Glomerular visceral epithelial cell (primary cell): ENCODE data around the gene AP2A1.

Experiments used
- DNase-seq: peaks from one replicate; pipeline ENCODE4 v3.0.0-alpha.2; 2016; ENCODE audit errors: extremely low spot score

Gene AP2A1

DNA sequence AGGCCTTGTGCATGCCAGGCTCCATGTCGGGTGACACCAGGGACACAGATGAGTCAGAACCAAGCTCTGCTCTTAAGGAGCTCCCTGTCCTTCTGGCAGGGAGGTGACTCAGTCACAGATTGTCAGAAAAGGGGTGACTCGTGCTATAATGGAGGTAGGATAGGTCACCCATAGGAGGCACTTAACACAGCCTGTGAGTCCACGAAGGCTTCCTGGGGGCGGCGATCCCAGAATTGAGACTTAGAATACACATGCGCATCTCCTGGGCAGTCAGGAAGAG, 26.7 kb downstream of the AP2A1 start:
- peak; percentile 34 for DNase-seq

DNA sequence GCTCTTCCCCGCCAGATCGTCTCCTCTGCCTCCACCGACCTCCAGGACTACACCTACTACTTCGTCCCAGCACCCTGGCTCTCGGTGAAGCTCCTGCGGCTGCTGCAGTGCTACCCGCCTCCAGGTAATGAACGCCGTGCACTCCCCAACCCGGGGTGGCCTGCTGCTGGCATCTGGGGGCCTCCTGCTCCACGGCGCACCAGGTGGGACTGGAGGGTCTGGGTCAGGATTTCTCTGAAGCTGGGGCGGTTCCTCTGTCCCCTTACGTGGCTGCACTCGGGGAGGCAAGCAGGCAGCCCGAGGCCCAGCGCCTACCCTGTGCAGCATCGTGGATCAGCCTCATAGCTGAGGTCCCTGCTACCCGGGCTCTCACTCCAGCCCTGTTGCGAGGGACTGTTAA, 28.8 kb downstream of the AP2A1 start:
- DNase-seq, result no peak

DNA sequence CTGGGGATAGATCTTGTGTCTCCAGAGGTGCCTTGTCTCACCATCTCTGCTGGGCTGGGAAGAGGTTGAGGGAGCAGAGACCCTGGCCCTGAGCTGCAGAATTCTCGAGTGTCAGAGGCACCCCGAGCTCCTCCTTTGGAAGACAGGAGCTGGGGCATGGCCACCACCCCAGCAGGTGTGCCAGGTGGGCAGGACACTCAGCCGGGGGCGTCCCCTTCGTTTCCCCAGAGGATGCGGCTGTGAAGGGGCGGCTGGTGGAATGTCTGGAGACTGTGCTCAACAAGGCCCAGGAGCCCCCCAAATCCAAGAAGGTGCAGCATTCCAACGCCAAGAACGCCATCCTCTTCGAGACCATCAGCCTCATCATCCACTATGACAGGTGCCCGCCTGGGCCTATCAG, 31.8 kb downstream of the AP2A1 start:
- no peak for DNase-seq

DNA sequence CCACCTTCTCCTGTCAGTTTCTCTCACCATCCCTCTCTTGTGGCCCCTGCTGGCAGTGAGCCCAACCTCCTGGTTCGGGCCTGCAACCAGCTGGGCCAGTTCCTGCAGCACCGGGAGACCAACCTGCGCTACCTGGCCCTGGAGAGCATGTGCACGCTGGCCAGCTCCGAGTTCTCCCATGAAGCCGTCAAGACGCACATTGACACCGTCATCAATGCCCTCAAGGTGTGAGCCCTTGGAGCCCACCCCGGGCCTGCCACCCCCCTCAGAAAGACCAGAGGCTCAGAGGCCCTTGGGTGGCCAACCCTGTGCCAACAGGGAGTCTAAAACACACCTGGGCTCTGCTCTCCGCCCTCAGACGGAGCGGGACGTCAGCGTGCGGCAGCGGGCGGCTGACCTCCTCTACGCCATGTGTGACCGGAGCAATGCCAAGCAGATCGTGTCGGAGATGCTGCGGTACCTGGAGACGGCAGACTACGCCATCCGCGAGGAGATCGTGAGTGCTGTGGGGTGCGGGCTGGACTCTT, 32.5 kb downstream of the AP2A1 start:
- no peak for DNase-seq

DNA sequence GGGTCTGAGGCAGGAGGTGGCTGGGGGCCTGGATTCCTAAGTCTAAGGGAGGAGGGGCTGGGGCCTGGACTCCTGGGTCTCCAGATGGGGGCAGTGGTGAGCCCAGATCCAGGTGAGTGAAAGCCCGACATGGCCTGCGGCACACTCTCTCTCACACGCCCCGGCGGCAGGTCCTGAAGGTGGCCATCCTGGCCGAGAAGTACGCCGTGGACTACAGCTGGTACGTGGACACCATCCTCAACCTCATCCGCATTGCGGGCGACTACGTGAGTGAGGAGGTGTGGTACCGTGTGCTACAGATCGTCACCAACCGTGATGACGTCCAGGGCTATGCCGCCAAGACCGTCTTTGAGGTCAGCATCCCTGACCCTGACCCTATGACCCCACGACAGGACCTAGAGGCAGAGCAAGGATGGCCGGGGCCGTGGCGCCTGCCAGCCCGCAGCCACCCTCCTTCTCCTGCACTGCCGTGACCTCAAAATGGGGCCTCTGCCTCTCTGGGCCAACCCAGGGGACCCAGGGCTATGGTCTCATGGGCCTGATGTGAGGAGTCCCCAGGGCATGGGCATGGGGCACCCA, 33.1 kb downstream of the AP2A1 start:
- no peak for DNase-seq

DNA sequence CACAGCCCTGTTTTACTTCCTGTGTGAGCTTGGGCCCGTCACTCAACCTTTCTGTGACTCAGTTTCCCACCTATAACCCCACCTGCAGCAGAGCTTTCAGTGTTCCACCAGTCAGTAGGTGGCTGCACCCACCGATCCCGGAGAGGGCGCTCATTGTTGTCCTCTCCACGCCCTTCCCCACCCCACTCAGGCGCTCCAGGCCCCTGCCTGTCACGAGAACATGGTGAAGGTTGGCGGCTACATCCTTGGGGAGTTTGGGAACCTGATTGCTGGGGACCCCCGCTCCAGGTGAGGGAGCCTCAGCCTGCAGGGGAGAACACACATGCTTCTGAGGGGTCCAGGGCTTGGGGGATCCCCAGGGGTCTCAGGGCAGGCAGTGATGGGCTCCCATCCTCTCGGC, 34.0 kb downstream of the AP2A1 start:
- DNase-seq, result no peak

DNA sequence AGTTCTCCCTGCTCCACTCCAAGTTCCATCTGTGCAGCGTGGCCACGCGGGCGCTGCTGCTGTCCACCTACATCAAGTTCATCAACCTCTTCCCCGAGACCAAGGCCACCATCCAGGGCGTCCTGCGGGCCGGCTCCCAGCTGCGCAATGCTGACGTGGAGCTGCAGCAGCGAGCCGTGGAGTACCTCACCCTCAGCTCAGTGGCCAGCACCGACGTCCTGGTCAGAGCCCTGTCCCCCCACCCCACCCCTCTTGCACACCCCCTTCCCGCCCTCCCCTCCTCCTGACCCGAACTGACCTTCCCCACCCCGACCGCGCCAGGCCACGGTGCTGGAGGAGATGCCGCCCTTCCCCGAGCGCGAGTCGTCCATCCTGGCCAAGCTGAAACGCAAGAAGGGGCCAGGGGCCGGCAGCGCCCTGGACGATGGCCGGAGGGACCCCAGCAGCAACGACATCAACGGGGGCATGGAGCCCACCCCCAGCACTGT, 34.6 kb downstream of the AP2A1 start:
- DNase-seq, result no peak

DNA sequence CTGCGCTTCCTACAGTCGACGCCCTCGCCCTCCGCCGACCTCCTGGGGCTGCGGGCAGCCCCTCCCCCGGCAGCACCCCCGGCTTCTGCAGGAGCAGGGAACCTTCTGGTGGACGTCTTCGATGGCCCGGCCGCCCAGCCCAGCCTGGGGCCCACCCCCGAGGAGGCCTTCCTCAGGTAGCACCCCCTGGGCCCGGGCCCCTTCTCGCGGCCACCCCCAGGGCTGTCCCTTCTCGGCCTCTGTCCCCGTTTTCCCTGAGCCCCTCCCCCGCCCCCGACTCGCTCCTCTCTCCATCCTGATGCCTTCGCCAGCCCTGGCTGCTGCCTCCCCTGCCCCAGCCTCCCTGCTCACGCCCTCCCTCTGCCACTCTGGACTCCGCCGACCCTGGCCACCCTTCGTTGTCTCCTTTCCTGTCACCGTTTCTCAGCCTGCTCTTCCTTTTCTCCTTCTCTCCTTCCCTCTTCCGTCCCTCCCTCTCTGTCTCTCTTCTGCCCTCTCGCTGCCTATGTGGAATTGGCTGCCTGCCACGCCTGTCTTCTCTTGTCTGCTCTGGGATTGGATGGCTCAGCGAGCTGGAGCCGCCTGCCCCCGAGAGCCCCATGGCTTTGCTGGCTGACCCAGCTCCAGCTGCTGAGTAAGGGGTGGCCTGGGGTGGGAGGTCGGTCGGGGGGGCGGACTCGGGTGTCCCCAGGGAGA, 35.3 kb downstream of the AP2A1 start:
- peak; percentile 67 for DNase-seq

DNA sequence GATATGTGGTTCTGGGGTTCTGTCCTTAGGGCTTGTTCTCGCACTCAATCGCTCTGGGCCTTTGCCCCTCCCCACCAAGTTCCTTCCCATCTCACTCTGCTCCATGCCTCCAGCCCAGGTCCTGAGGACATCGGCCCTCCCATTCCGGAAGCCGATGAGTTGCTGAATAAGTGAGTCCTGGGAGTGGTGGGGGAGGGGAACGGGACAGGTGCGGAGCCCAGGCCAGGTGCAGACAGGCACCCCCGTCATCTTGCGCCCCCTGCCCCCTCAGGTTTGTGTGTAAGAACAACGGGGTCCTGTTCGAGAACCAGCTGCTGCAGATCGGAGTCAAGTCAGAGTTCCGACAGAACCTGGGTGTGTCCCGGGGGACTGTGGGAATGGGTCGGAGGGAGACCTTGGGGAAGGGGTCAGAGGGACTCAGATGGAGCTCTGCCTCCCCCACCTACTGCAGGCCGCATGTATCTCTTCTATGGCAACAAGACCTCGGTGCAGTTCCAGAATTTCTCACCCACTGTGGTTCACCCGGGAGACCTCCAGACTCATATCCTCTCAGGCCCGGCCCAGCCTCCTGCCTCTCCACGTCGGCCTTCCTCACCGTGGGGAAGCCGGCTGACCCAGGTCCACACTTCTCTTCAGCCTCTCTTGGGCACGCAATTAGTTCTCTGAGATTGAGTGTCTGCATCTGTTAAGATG, 36.2 kb downstream of the AP2A1 start:
- no peak for DNase-seq

DNA sequence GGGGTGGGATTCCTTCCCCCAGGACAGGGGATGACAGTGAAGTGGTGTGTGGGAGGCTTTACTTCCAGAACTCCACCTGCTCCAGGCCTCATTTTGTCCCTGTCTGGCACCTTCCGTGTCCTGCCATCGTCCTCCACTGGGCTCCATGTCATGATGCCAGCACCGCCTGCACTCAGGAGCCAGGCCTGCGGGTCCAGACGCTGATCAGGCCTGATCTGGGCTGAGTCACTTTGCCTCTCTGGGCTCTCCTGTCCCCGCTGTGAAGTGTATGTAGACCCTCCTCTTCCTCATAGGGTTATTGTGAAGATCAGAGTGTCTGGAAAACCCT, 36.7 kb downstream of the AP2A1 start:
- DNase-seq, result no peak

DNA sequence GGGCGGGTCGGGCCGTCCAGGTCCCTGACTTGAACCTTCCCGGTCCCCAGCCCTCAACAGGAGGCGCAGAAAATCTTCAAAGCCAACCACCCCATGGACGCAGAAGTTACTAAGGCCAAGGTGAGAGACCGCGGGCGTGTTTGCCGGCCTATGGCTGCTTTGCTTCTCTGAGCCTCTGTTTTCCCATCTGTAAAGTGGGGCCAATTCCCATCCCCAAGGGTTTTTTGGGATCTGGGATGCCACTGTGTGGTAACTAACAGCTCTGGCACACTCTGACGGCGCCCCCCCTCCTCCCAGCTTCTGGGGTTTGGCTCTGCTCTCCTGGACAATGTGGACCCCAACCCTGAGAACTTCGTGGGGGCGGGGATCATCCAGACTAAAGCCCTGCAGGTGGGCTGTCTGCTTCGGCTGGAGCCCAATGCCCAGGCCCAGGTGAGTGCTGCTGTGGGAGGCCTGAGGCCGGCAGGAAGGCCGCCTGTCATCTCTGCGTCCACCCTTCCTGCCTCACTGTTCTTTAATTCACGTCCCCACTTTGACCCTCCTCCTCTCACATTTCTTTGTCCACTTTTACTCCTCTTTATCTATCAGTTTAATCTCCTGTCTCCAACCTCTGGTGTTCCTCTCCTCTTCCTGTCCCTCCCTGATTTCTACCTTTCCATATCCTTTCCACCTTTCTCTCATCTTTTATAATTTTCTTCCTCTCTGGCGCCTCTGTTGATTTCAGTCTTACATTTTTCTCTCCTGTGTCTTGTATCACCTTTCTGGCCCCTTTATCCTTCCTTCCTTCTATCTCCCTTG, 39.2 kb downstream of the AP2A1 start:
- no peak for DNase-seq

DNA sequence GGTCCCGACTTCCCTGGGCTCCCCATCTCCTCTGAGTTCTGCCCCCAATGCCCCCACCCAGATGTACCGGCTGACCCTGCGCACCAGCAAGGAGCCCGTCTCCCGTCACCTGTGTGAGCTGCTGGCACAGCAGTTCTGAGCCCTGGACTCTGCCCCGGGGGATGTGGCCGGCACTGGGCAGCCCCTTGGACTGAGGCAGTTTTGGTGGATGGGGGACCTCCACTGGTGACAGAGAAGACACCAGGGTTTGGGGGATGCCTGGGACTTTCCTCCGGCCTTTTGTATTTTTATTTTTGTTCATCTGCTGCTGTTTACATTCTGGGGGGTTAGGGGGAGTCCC, 39.8 kb downstream of the AP2A1 start:
- no peak for DNase-seq

DNA sequence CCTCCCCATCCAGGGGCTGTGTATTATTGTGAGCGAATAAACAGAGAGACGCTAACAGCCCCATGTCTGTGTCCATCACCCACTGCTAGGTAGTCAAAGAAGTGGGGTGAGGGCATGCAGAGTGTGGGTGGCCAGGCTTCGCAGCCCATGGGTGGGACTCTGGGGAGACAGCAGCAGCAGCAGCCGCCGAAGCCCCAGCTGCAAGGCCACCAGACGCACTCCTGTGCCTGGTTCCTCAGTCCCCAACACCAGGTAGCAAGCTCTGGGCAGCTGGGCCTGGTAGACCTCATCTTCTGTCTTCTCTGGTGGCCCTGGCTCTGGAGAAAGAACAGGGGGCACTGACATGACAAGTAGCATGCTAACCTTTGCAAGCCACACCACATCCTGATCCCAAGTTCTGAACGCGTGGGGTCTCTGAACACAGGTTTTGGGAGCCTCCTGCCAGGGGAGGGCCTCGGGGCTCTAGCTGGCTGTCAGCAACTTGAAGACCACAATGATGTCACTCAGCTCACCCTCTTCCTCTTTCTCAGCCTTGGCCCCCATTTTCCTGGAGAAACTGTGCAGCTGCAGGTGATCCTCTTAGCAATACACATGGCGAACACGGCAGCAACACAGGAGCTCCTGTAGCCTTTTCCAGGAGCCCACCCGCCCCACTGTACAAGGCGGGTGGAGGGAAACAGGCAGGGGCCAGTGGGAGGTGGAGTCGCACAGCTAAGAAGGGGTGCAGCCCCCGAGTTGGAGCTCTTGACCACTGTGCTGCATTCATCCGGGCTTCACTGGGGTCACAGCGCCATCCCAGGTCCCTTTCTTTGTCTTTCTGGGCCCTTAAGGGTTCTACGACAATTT, 40.5 kb downstream of the AP2A1 start:
- no peak for DNase-seq

DNA sequence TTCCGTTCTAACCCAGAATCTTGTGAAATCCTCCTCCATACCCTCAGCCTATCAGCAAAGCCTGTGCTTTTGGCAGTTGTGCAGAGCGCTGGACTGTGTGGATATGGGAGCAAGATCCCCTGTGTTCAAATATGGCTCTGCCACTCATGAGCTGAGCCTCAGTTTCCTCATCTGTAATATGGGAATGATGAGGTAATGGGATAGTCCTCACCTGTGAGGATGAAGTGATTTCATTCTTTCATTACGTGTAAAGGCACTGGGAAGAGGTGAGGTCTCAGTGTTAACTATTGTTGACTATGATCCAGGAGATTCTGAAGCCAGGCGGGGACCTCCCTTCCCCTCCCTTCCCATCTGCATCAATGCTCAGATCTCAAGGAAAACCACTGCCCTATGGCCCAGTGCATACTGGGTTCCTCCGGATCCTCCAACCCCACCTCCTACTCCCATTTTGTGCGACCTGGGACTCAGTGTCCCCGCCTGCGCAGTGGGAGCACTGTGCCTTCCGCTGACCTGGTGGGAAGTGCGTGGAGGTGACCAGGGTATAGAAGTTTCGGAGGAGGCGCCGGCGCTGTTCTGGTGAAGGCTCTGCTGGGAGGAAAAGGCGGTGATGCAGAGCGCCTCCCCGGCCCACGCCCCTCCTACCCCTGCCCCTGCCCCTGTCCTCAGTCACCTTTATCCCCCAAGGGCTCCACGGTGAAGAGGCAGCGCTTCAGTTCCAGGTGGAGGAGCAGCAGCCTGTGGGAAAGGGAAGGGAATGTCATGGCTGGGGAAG, 41.3 kb downstream of the AP2A1 start:
- no peak for DNase-seq

DNA sequence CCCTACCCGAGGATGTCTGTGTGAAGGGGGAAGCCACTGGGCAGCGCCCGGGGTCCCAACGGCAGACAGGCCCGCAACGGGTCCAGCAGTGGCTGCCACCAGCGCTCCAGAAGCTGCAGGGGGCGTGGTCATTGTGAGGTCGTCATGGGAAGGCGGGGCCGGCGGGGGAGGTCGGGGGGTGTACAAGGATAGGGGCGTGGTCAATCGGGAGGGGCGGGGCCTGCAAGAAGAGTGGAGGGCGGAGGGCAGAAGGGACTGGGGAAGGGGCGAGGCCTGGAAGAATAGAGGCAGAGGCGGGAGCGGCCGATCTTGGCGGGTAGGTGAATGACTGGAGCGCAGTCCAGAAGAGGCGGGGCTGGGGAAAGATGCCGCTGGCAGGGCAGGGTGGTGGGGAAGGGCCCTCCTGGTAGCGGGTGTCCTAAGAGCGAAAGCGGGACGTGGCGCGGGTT, 41.9 kb downstream of the AP2A1 start:
- DNase-seq, result peak; percentile 82

DNA sequence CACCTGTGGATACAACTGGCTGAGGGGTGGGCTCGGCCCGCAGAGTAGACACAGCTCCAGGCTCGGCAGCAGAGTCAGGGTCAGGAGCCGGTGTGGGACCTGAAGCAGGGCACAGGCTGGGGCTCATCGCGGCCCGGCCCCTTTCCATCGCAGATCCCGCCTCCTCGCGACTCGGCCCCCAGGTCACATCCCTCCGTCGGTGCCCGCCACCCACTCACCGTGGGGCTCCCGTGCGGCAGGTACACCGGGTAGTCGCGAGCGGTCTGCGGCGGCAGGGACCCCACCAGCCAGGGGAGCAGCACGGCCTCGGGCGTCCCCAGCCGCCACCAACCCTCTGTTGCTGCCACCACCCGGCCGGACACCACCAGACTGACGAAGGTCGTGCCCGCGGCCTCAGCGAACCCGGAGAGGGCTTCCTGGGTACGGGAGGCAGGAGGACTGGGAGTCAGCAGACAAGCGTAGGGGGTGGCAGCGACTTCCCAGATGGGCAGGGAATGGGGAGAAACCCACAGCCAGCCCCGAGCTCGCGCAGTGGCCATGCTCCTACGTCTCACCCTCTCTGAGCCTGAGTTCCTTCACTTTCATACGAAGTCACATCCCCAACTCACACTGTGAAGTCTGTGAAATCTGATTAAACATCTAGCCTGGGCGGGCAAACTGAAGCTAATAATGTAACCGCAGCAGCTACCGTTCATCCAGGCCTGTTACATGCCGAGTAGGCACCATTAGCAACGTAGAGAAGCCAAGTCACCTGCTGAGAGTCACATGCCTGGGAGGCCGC, 42.5 kb downstream of the AP2A1 start:
- peak; percentile 26 for DNase-seq

DNA sequence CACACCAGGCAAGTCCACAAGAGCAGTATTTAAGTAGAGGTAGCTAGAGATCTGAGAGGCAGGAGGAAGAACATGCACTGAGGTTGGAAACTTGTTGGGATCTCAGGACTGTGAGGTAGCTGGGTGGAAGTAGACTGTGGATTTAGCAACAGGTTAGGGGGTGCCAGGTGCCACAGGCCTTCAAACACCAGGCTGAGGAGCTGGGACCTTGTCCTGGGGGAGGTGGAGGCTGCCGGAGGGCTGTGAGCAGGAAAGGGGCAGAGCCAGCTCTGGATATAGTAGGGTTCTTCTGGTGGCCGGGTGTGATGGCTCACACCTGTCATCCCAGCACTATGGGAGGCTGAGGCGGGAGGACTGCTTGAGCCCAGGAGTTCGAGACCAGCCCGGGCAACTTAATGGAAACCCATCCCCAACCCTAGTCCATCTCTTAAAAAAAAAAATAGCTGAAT, 43.2 kb downstream of the AP2A1 start:
- no peak for DNase-seq

DNA sequence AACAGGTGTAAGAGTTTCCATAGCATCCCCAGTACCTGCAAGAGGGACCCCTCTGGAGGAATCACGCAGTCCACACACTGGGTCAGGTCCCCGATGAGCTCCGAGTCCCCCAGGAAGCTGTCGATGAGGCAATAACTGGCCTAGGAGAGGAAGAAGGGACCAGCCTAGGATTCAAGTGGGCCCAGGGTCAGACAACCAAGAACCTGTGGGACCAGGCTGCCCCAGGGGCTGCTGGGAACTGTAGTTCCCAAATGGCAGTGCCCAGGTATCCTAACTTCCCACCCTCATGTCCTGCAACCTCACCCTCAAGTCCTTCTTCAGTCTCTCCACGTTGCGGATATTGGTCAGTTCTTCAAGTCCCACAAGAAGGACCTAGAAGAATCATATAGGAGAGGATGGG, 44.5 kb downstream of the AP2A1 start:
- DNase-seq, result no peak

DNA sequence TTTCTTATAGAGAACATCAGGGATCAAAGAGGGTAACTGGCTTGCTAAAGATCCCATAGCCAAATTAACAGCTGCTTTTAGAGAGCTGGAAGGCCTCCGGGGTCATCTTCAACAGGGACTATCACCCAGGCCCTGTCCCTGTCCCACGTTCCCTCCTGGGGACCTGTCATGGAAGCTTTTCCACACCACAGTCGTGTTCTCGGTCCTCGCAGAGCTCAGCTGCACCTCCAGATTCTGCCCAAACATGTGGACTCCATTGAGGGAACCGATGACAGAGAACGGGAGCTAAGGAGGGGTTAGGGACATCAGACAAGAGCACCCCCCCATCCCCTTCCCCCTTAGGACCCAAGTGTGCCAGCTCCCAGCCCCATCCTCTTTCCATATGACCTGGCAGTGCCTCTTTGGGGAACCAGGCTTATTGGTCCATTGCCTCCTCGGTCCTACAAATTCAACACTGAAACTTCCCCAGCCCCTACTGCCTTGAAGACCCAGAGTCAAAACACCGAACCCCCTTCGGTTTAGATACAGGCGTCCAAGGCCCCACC, 45.7 kb downstream of the AP2A1 start:
- DNase-seq, result no peak
